Activated CD4-positive, alpha-beta T cell treated with anti-CD3 and anti-CD28 coated beads, Interleukin-2, amount 50 U/mL, for 4 hours (primary cell): Measurements from ENCODE around the gene HDAC4.
"Not testable (repeated sequence)": the region's sequence is repeated elsewhere in the genome, so short reads cannot be mapped to it uniquely, and the experiment has no call there.

Experiments used
- DNase-seq, 2 experiments: peaks; one replicate each; pipeline ENCODE4 v3.0.0-alpha.2; 2020

Gene HDAC4

DNA sequence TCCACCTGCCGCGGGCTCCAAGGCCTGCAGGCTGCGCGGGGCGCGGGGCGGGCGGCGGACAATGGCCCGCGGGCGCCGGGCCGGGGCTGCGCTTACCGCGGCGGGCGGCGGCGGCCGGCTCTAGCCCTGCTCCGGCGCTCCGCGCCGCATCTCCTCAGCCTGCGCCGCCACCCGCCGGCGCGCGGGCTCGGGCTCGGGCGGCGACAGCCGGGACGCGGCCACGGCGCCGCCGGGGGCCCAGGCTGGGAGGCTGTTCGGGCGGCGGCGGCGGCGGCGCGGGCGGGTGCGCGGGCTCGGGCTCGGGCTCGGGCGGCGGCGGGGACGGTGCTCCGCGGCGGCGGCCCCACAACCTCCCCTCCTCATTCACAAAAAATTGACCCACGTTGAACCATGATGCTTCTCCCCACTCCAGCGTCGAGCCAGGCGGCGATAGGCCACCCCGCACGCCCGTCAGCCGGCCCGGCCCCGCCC lies at the start of gene HDAC4:
Gene HDAC4 (minus strand): TSS at position 425 of the 471 bp plus-strand sequence. CDS start 48,321 bp downstream, outside the sequence.
- DNase-seq = no peak

GRCh38 chr2:239449468-239449867 lies 48.6 kb upstream of the HDAC4 start:
- not testable (repeated sequence) for DNase-seq

DNA sequence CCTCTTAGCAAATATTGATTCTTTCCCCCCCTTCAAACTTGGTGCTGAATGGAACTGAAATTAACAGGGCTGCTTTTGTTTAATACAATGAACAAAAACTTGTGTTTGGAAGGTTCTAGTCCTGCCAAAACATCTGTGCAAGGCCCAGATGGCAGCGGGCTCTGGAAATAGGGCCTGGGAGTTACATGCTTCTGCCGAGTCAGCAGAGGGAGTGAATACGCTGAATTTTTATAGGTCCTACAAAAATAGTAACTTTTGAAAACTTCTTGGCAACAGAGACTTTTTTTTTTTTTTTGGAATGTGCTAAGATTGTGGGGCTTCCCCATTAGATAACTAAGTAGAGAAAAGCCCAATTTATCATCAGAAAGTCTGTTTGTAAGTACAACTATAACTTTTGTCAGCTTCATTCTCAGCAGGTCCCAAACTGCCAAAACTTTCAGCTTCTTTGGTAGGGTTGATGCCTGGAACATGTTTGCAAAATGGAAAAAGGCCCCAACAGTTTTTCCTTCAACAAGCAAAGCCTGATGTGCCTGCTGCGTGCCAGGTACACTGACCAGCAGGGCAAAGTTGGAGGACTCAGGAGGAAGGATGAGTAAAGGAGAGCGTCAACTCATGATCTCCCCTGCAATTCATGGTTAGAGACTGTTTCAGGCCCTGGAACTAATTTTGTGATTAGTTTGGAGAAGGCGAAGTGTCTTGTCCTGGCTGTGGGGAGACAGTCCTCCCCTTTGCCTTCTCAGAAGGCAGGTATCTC lies 45.1 kb upstream of the HDAC4 start:
- no peak for DNase-seq

- no peak for DNase-seq
Observed at GRCh38 chr2:239444626-239445577, 44.1 kb upstream of the HDAC4 start.

- no peak for DNase-seq
Observed at GRCh38 chr2:239443666-239444567, 43.1 kb upstream of the HDAC4 start.

GRCh38 chr2:239443102-239443620 lies 42.3 kb upstream of the HDAC4 start:
- DNase-seq = no peak

GRCh38 chr2:239442192-239442591 lies 41.4 kb upstream of the HDAC4 start:
- DNase-seq = no peak

DNA sequence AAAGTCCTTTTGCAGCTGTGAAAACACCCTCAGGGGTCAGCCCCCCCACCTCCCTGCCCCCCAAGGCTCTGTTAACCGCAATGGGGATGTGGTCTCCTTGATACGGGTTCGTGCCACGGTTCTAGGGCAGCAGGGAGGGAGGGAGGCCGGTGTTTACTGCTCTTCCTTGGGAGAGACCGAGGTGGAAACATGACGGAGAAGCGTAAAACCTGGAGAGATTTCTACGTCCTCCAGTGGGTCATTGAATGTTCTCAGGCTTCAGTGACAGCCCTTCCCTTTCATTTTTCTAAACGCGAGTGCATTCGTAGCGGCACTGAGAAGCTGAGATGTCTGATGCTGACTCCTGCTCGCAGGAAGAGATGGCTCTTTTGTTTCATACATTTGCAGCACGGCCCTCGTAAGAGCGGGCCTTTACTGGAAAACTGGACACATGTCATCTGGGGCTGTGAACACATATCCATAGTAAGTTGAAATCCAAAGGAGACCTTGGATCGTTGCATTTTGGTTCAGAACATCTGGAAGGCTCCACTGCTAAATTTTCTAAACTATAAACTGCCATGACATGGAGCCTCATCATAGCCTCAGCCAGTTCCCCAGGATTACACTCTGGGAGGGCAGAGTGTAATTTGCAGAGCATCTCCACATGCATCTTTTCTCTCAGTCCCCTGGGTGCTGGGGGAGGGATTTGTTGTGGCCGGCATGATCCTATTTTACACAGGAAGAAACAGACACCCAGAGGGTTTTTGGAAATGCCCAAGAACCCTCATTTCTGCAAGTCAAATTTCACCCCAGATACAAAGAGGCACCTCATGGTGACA lies 40.6 kb upstream of the HDAC4 start:
- no peak for DNase-seq

DNA sequence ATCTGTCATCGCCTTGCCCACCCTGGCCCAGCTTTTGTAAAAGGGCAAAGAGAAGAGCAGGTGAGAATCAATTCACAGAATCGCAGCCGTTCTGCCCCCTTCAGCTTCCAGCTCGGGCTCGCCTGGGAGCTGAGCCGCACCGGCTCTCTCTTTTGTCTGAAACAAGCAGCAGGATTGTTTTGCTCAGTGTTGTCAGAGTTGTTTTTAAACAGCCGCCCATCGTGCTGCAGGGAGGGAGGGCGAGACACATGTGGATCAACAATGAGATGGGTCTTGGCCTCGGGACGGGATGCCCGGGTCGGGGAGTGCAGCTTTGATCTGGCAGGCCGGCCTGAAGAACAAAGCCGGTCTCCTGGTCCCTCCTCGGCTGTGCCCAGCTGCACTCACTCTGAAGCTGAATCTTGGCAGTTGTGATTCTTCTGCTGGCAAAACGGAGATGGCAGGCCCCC lies 39.7 kb upstream of the HDAC4 start:
- no peak for DNase-seq

GRCh38 chr2:239439754-239440315 lies 39.0 kb upstream of the HDAC4 start:
- DNase-seq = no peak

- DNase-seq = no peak
Observed at GRCh38 chr2:239438995-239439753, 38.4 kb upstream of the HDAC4 start.

- no peak for DNase-seq
Observed at GRCh38 chr2:239438368-239438767, 37.5 kb upstream of the HDAC4 start.

DNA sequence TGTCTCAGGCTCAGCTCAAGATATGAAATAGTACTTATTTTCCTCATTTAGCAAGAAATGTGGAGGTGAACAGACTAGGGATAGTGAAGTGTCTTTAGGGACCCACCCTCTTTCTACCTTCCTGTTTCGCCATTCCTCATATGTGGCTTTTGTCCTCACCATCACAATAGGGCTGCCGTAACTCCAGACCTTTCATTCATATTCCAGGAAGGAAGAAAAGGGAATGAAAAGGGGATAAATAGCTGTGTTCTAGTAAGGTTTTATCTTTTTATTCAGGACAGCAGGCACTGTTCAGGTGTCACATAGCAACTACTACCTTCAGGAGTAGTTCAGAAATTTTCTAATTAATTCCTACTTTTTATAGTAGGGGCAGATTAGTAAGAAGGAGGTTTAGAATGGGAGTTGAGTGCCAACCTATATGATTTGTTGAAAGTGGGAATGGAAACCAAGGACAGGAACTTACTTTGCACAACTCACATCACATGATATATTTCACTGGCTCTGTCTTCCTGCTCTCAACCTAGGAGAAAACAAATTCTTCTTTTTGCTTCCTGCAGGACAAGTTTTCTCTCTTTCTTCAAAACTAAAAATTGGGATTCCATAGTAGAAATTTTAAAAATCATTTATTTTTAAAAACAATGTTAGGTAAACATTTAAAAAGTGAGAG lies 36.0 kb upstream of the HDAC4 start:
- DNase-seq = no peak

GRCh38 chr2:239436076-239436475 lies 35.3 kb upstream of the HDAC4 start:
- no peak for DNase-seq

- no peak for DNase-seq
Observed at GRCh38 chr2:239433777-239434403, 33.1 kb upstream of the HDAC4 start.

- DNase-seq = no peak
Observed at GRCh38 chr2:239432174-239432573, 31.4 kb upstream of the HDAC4 start.

- no peak for DNase-seq
Observed at GRCh38 chr2:239431536-239431935, 30.7 kb upstream of the HDAC4 start.

DNA sequence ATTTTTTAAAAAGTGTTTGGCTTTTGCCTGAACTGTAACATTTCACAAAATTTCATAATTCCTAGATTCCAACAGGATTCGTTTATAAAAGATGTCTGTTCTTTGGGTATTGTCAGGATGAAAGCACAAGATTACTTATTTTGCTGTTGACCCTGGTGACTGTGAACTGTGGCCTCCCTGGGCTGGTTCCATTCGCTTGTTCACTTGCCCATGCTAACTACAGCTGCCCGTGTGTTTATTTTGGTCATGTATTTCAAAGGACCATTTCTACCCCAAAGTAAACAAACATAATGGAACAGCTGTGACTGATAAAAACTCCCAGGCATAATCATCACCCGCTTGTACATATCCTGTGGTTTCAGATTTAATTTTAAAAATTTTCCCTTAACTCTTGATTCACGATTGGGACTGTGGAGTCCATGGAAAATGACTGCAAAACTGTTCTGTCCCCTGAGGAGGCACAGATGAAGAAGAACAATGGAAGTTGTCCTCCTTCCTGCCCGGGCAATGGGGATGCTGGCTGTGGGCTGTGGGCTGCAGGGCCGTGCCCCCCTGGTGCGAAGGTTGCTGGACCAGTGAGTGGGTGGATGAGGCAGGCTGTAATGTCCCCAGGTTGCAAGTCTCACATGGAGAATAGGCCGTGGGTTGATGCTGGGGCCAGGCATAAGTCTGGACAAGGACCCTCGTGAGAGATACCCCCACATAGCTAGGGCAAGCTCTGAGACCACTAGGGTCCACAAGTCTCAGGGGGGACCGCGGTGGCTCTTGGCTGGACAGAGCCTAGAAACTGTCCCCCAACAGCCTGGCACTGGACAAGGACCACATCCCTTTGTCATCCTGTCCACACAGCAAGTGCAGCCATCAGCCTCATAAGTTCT lies 28.9 kb upstream of the HDAC4 start:
- DNase-seq = no peak
